HepG2 (cell line): ENCODE measurements around the gene RBM47. TPM values are rescaled to one million over a fixed set of nuclear protein-coding genes. Genes with fewer than 3 reads are reported as not detected.

Source experiments
- ATAC-seq: fragments of 200-7000 bp; cut with Tn5 transposase; 3 replicates; pipeline ENCODE4 v1.9.1; 2020; ENCODE audit warnings: mild to moderate bottlenecking, moderate library complexity
- BruUV-seq: library from RNA; stranded (reverse); fragments of 400-500 nt; replicated peaks from 2 replicates; lab custom pipeline; 2021; lab: Mats Ljungman, UMichigan
- CTCF ChIA-PET: fragments of 300-600 bp; formaldehyde crosslinking; extraction: SDS; loops from one replicate; lab custom pipeline; 2021; ENCODE audit warnings: low total read pairs, inconsistent platforms, low intra/inter-chr PET ratio; lab: Yijun Ruan, JAX
- POLR2A ChIA-PET: fragments of 350-600 bp; sonication (Branson Sonifier 250); formaldehyde crosslinking; loops from one replicate; lab custom pipeline; 2020; ENCODE audit warnings: antibody characterized with exemption, inconsistent platforms; lab: Yijun Ruan, JAX
- DNase-seq: peaks from one replicate; pipeline ENCODE4 v3.0.0-alpha.2; 2015; ENCODE audit warnings: low spot score
- FAIRE-seq: peaks from 3 replicates; lab custom pipeline; 2011; peaks lifted over from hg19 to GRCh38; lab: Jason Lieb, UNC
- H2AFZ ChIP-seq: one replicate; pipeline ENCODE4 v1.6.1; 2011; ENCODE audit warnings: low read length, inconsistent platforms
- H3K27ac ChIP-seq: fragments of 300-600 bp; 3 replicates; pipeline ENCODE4 v1.8.0; 2011; ENCODE audit warnings: mixed run types, mild to moderate bottlenecking, mixed read lengths, low read length, inconsistent platforms; ENCODE audit not compliant: insufficient read depth; ENCODE audit errors: extremely low read length
- H3K27me3 ChIP-seq, 2 experiments: fragments of 200-600 bp in 1 of 2; 2 replicates in 1 of 2; 3 replicates in 1 of 2; pipeline versions ENCODE4 v1.6.0 to v1.8.0; 2011; ENCODE audit warnings: low read length in 2 of 2, mild to moderate bottlenecking in 2 of 2, moderate library complexity in 2 of 2, inconsistent platforms in 1 of 2; ENCODE audit not compliant: insufficient read depth in 2 of 2, control insufficient read depth in 1 of 2
- H3K36me3 ChIP-seq, 2 experiments: fragments of 200-600 bp in 1 of 2; replicated peaks in 1 of 2; 2 replicates in 1 of 2; 3 replicates in 1 of 2; pipeline versions ENCODE4 v1.5.1 to v1.8.0; 2011; ENCODE audit warnings: low read length in 2 of 2, inconsistent platforms in 1 of 2; ENCODE audit not compliant: insufficient read depth in 2 of 2, control insufficient read depth in 1 of 2
- H3K4me1 ChIP-seq: 2 replicates; pipeline ENCODE4 v1.5.1; 2012; ENCODE audit warnings: low read length, inconsistent platforms; ENCODE audit not compliant: insufficient read depth
- H3K4me2 ChIP-seq: 2 replicates; pipeline ENCODE4 v1.6.0; 2011; ENCODE audit warnings: low read depth, low read length, inconsistent platforms
- H3K4me3 ChIP-seq, 3 experiments: fragments of 200-600 bp in 1 of 3; sonication (generic), shearing (Covaris generic) in 1 of 3; replicated peaks in 1 of 3; 2 replicates each; pipeline ENCODE4 v1.5.1; 2011 to 2016; ENCODE audit warnings: low read length in 3 of 3, inconsistent platforms in 2 of 3, low read depth in 2 of 3, mild to moderate bottlenecking in 2 of 3, control low read depth in 1 of 3, mixed read lengths in 1 of 3; ENCODE audit not compliant: insufficient read depth in 1 of 3
- H3K79me2 ChIP-seq: one replicate; pipeline ENCODE4 v1.6.1; 2011; ENCODE audit warnings: low read length, inconsistent platforms; ENCODE audit not compliant: insufficient read depth
- H3K9ac ChIP-seq: 2 replicates; pipeline ENCODE4 v1.6.0; 2011; ENCODE audit warnings: mild to moderate bottlenecking, low read depth, low read length, inconsistent platforms; ENCODE audit not compliant: insufficient read depth
- H3K9me3 ChIP-seq: 2 replicates; pipeline ENCODE4 v1.5.1; 2012; ENCODE audit warnings: mild to moderate bottlenecking, low read length
- H4K20me1 ChIP-seq: 2 replicates; pipeline ENCODE4 v1.6.0; 2011; ENCODE audit warnings: inconsistent platforms, mild to moderate bottlenecking, low read length, moderate library complexity; ENCODE audit not compliant: insufficient read depth
- CREM ChIP-seq, 2 experiments: sonication (generic) in 1 of 2; formaldehyde crosslinking in 1 of 2; IDR thresholded peaks; 2 replicates each; pipeline versions ENCODE4 v1.4.0 to v1.6.1; 2016 to 2020; ENCODE audit warnings: antibody characterized with exemption in 1 of 2, mild to moderate bottlenecking in 1 of 2, missing genetic modification reagents in 1 of 2
- CSRNP1 ChIP-seq: sonication (generic); formaldehyde crosslinking; IDR thresholded peaks from 2 replicates; pipeline ENCODE4 v1.8.1; 2023; ENCODE audit warnings: mild to moderate bottlenecking, missing genetic modification reagents
- IRF9 ChIP-seq: sonication (generic); formaldehyde crosslinking; IDR thresholded peaks from 2 replicates; pipeline ENCODE4 v1.8.0; 2022; ENCODE audit warnings: missing genetic modification reagents, mild to moderate bottlenecking, borderline replicate concordance
- KDM5A ChIP-seq: fragments of 200-600 bp; sonication (generic); IDR thresholded peaks from 2 replicates; pipeline ENCODE4 v1.7.0; 2018; ENCODE audit warnings: antibody characterized with exemption, mild to moderate bottlenecking, low read length, borderline replicate concordance
- NAIF1 ChIP-seq: sonication (generic); formaldehyde crosslinking; IDR thresholded peaks from 2 replicates; pipeline ENCODE4 v1.5.0; 2020; ENCODE audit warnings: mild to moderate bottlenecking, missing genetic modification reagents, borderline replicate concordance
- PRDM4 ChIP-seq: sonication (generic); formaldehyde crosslinking; IDR thresholded peaks from 2 replicates; pipeline ENCODE4 v1.9.0; 2021; ENCODE audit warnings: missing genetic modification reagents, borderline replicate concordance
- ZFP41 ChIP-seq: sonication (generic); formaldehyde crosslinking; IDR thresholded peaks from 2 replicates; pipeline ENCODE4 v1.4.0; 2020; ENCODE audit warnings: mild to moderate bottlenecking, missing genetic modification reagents, borderline replicate concordance
- ZNF562 ChIP-seq: sonication (generic); formaldehyde crosslinking; IDR thresholded peaks from 2 replicates; pipeline ENCODE4 v1.8.0; 2022; ENCODE audit warnings: missing genetic modification reagents, borderline replicate concordance
- WGBS: methylation state at CpG from one replicate; pipeline ENCODE4 v1.1.6; 2017; ENCODE audit warnings: low lambda C conversion rate; 5-methylcytosine and 5-hydroxymethylcytosine counted together
- in situ Hi-C: cut with HindIII; loops from 2 replicates; pipeline ENCODE4 v1.10.0; 2017; ENCODE audit warnings: low pct_unique_long_range_greater_than_20kb; ENCODE audit not compliant: extremely low pct_ligation_motif_present
- intact Hi-C: fragments of 100-400 bp; cut with micrococcal nuclease; formaldehyde crosslinking; loops from one replicate; pipeline ENCODE4 v1.10.0; 2022; ENCODE audit not compliant: unreplicated experiment
- polyA plus RNA-seq, 8 experiments: library from polyadenylated mRNA; depleted of rRNA in 3 of 8; stranded (reverse) in 7 of 8; unstranded in 1 of 8; fragments of >200 nt; fragmentation: Illumina TruSeq in 4 of 8; extraction: Trizol in 4 of 8; gene quantifications; 2 replicates each; pipeline versions ENCODE4 v1.2.1 to v1.2.3, GENCODE V29; 2011 to 2016; ENCODE audit warnings: low read depth in 4 of 8, missing spikeins in 1 of 8, mixed read lengths in 1 of 8; ENCODE audit not compliant: insufficient read depth in 1 of 8
- total RNA-seq, 5 experiments: library from RNA; depleted of rRNA; stranded (reverse); fragments of >200 nt; fragmentation: Illumina TruSeq; extraction: Trizol; gene quantifications; 2 replicates each; pipeline ENCODE4 v1.2.3, GENCODE V29; 2016; ENCODE audit warnings: low read depth in 1 of 5
- TF ChIP-seq, protein P1 (sequence below): sonication (generic); formaldehyde crosslinking; IDR thresholded peaks from 2 replicates; pipeline ENCODE4 v1.4.0; 2020; ENCODE audit warnings: missing genetic modification reagents, borderline replicate concordance

Gene RBM47
- total and polyA plus RNA-seq, 2 of the 13 experiments (the other 11 are each of a cell fraction or from before 2014, with no cell fraction given), result 1.2 to 2.5 TPM

GRCh38 chr4:40579983-40580382 lies 49.7 kb downstream of the RBM47 start:
- in situ Hi-C loops, result no loop called here
- peaks cover 30% of the 10 kb centered on the region for H3K4me1 ChIP-seq
- POLR2A ChIA-PET, result no interaction called here
- TF ChIP-seq KDM5A (no peak), CSRNP1 (CRISPR knock-in tag) (no peak), ZFP41 (CRISPR knock-in tag) (no peak), CREM (IDR thresholded peaks at IDR 0.05) (no peak), CREM (CRISPR knock-in tag; IDR thresholded peaks at IDR 0.05) (no peak), NAIF1 (CRISPR knock-in tag) (no peak), IRF9 (CRISPR knock-in tag) (no peak), ZNF562 (CRISPR knock-in tag) (no peak), PRDM4 (CRISPR knock-in tag) (no peak)
- TF ChIP-seq, protein P1, sequence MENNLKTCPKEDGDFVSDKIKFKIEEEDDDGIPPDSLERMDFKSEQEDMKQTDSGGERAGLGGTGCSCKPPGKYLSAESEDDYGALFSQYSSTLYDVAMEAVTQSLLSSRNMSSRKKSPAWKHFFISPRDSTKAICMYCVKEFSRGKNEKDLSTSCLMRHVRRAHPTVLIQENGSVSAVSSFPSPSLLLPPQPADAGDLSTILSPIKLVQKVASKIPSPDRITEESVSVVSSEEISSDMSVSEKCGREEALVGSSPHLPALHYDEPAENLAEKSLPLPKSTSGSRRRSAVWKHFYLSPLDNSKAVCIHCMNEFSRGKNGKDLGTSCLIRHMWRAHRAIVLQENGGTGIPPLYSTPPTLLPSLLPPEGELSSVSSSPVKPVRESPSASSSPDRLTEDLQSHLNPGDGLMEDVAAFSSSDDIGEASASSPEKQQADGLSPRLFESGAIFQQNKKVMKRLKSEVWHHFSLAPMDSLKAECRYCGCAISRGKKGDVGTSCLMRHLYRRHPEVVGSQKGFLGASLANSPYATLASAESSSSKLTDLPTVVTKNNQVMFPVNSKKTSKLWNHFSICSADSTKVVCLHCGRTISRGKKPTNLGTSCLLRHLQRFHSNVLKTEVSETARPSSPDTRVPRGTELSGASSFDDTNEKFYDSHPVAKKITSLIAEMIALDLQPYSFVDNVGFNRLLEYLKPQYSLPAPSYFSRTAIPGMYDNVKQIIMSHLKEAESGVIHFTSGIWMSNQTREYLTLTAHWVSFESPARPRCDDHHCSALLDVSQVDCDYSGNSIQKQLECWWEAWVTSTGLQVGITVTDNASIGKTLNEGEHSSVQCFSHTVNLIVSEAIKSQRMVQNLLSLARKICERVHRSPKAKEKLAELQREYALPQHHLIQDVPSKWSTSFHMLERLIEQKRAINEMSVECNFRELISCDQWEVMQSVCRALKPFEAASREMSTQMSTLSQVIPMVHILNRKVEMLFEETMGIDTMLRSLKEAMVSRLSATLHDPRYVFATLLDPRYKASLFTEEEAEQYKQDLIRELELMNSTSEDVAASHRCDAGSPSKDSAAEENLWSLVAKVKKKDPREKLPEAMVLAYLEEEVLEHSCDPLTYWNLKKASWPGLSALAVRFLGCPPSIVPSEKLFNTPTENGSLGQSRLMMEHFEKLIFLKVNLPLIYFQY (CRISPR knock-in tag), result no peak
- TF ChIP-seq, all 625 proteins: peak for 0
- H4K20me1 ChIP-seq, result no peaks in the 10 kb centered on the region
- no peak for ATAC-seq
- no peaks in the 10 kb centered on the region for H3K79me2 ChIP-seq
- H3K36me3 ChIP-seq, result no peaks in the 10 kb centered on the region
- DNase-seq, result no peak
- 83% methylated on average over 3 of the region's 3 CpGs for WGBS
- no peak overlapping the region for H3K4me2 ChIP-seq
- CTCF ChIA-PET, result no interaction called here
- H2AFZ ChIP-seq, result no peak overlapping the region
- no peak overlapping the region for H3K27ac ChIP-seq
- H3K9ac ChIP-seq, result no peak overlapping the region
- BruUV-seq, result no TSS peak
- no peaks in the 10 kb centered on the region for H3K9me3 ChIP-seq
- no peaks in the 10 kb centered on the region for H3K27me3 ChIP-seq
- no peak overlapping the region for H3K4me3 ChIP-seq
- FAIRE-seq, result no peak
- intact Hi-C loops, result loop anchor here (5.0 kb wide), 1 partner anchor 1443 kb away; no protein-coding TSS in a partner anchor
